Small intestine (tissue), 7 donors: Measurements from ENCODE around the gene OR52E4. TPM values are rescaled to one million over a fixed set of nuclear protein-coding genes. Genes with fewer than 3 reads are reported as not detected.

ENCODE experiments used
- DNase-seq, 2 donors: peaks; one replicate each; pipeline versions ENCODE4 v3.0.0 to v3.0.0-alpha.2; 2013
- FAIRE-seq: peaks from 2 replicates; lab custom pipeline; 2012; peaks lifted over from hg19 to GRCh38; lab: Jason Lieb, UNC
- H3K27ac ChIP-seq, 3 donors: one replicate each; pipeline ENCODE4 v1.5.1; 2013; ENCODE audit warnings: low read length in 2 of 3, mild to moderate bottlenecking in 2 of 3, control low read depth in 1 of 3, inconsistent platforms in 1 of 3, low read depth in 1 of 3, moderate library complexity in 1 of 3
- H3K27me3 ChIP-seq, 3 donors: one replicate each; pipeline ENCODE4 v1.6.1; 2013; ENCODE audit warnings: low read length in 3 of 3, inconsistent platforms in 1 of 3; ENCODE audit not compliant: control insufficient read depth in 3 of 3, insufficient read depth in 3 of 3
- H3K36me3 ChIP-seq, 3 donors: one replicate each; pipeline ENCODE4 v1.6.1; 2013; ENCODE audit warnings: low read length in 3 of 3, inconsistent platforms in 1 of 3, low read depth in 1 of 3, mild to moderate bottlenecking in 1 of 3, moderate library complexity in 1 of 3; ENCODE audit not compliant: control insufficient read depth in 3 of 3, insufficient read depth in 2 of 3
- H3K4me1 ChIP-seq, 3 donors: one replicate each; pipeline ENCODE4 v1.6.1; 2013; ENCODE audit warnings: low read length in 2 of 3, inconsistent platforms in 1 of 3, low read depth in 1 of 3, mild to moderate bottlenecking in 1 of 3, moderate library complexity in 1 of 3; ENCODE audit not compliant: control insufficient read depth in 3 of 3, insufficient read depth in 2 of 3
- H3K4me3 ChIP-seq, 3 donors: one replicate each; pipeline ENCODE4 v1.5.1; 2013; ENCODE audit warnings: low read length in 3 of 3, control low read depth in 1 of 3, inconsistent platforms in 1 of 3, low read depth in 1 of 3, mild to moderate bottlenecking in 1 of 3, moderate library complexity in 1 of 3
- H3K9me3 ChIP-seq, 2 donors: one replicate each; pipeline ENCODE4 v1.6.1; 2013; ENCODE audit warnings: low read depth in 1 of 2, low read length in 1 of 2; ENCODE audit not compliant: control insufficient read depth in 2 of 2, insufficient read depth in 1 of 2
- WGBS, 3 donors: extraction: QIAGEN DNeasy Blood & Tissue Kit; methylation state at CpG; one replicate each; pipeline ENCODE4 v1.1.7; 2013; 5-methylcytosine and 5-hydroxymethylcytosine counted together
- polyA plus RNA-seq, 4 donors: library from polyadenylated mRNA; stranded (reverse) in 3 of 4; unstranded in 1 of 4; fragments of 200-250 nt in 3 of 4; fragments of 120-200 nt in 1 of 4; gene quantifications; one replicate each; pipeline versions ENCODE4 v1.2.1 to v1.2.3, GENCODE V29; 2013
- donor health status: healthy with polysubstance abuse.
- donor health status: control.
- donor health status: control.
- donor health status: Bipolar disorder and iron deficiency.
- donor health status: healthy.

The OR52E4 gene
- polyA plus RNA-seq, 4 donors = not detected

GRCh38 chr11:5931061-5931460 lies 50.6 kb downstream of the OR52E4 start:
- no peak for DNase-seq
- WGBS, 3 donors = 94 to 95% (median 94%) methylated on average over 8 of the region's 8 CpGs
- no peaks in the 10 kb centered on the region for H3K4me1 ChIP-seq
- no peaks in the 10 kb centered on the region for H3K27me3 ChIP-seq
- no peak overlapping the region for H3K27ac ChIP-seq
- H3K9me3 ChIP-seq = peaks cover 0 to 62% of the 10 kb centered on the region in 2 donors
- no peak for FAIRE-seq
- no peak overlapping the region for H3K4me3 ChIP-seq
- H3K36me3 ChIP-seq = no peaks in the 10 kb centered on the region

DNA sequence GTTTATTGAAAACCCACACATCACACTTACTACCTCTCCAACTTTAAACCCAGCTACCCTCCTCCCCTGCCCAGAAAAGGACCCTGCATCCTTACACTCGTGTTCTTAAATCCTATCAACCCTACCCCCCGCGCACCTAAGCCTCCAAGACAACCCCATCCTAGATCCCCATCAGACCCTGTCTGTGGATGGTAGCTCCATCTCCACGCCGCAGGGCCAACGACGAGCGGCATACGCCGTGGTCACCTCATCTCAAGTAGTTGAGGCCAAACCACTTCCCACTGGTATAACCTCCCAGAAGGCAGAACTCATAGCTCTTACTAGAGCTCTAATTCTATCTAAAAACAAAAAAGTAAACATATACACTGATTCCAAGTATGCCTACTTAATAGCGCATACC lies 52.2 kb downstream of the OR52E4 start:
- no peaks in the 10 kb centered on the region for H3K36me3 ChIP-seq
- no peak overlapping the region for H3K27ac ChIP-seq
- no peaks in the 10 kb centered on the region for H3K4me1 ChIP-seq
- FAIRE-seq = no peak
- H3K27me3 ChIP-seq = no peaks in the 10 kb centered on the region
- no peak overlapping the region for H3K4me3 ChIP-seq
- 93 to 95% (median 94%) methylated on average over 11 of the region's 11 CpGs for WGBS, 3 donors
- DNase-seq = no peak
- peaks cover 0 to 78% of the 10 kb centered on the region in 2 donors for H3K9me3 ChIP-seq

DNA sequence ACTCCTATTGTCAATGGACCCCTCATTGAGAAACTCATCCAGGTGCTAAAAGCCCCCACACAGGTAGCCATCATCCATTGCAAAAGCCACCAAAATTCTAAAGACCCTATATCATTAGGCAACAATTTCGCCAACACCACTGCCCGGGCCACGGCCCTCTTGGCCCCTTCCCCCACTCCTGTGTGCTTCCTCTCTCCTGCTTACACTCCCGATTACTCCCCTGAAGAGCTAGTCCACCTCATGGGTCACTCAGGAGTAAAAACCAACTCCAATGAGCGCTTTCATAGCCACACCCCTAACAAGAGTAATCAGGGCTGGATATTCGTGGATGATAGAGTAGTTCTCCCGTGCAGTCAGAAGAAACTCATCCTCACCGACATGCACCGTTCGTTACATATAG lies 52.7 kb downstream of the OR52E4 start:
- Histone ChIP-seq H3K9me3 (peaks cover 0 to 80% of the 10 kb centered on the region in 2 donors), H3K4me1 (no peaks in the 10 kb centered on the region), H3K36me3 (no peaks in the 10 kb centered on the region), H3K27me3 (no peaks in the 10 kb centered on the region), H3K27ac (no peak overlapping the region), H3K4me3 (no peak overlapping the region)
- no peak for DNase-seq
- no peak for FAIRE-seq
- 91 to 93% (median 91%) methylated on average over 10 of the region's 10 CpGs for WGBS, 3 donors

Other genes with a start within 250 kb of the OR52E4 start
- 10 to 100 TPM in 3 of 4 donors, 1 to 10 TPM in 1; 6.5 to 22.0 (median 11.5) TPM for gene TRIM5, start 195.6 kb upstream of the OR52E4 start, polyA plus RNA-seq
- gene TRIM22, start 190.8 kb upstream of the OR52E4 start, polyA plus RNA-seq = 10 to 100 TPM in 3 of 4 donors, 1 to 10 TPM in 1; 7.4 to 19.2 (median 10.9) TPM
- gene OR56B1, start 144.2 kb upstream of the OR52E4 start, polyA plus RNA-seq = under 1 TPM in 1 of 4 donors, not detected in 3; 0.03 TPM
- gene OR52N4, start 126.4 kb upstream of the OR52E4 start, polyA plus RNA-seq = under 1 TPM in 1 of 4 donors, not detected in 3; 0.06 TPM
- not detected for gene OR52N5, start 97.3 kb upstream of the OR52E4 start, polyA plus RNA-seq
- gene OR52N1, start 89.4 kb upstream of the OR52E4 start, polyA plus RNA-seq = not detected
- gene OR52N2, start 71.7 kb upstream of the OR52E4 start, polyA plus RNA-seq = under 1 TPM in 1 of 4 donors, not detected in 3; 0.12 TPM
- gene OR52E6, start 38.7 kb upstream of the OR52E4 start, polyA plus RNA-seq = not detected
- gene OR52E8, start 22.9 kb upstream of the OR52E4 start, polyA plus RNA-seq = not detected
- gene OR52E5, start 12.6 kb downstream of the OR52E4 start, polyA plus RNA-seq = not detected
- not detected for gene OR56A3, start 61.6 kb downstream of the OR52E4 start, polyA plus RNA-seq
- not detected for gene OR56A5, start 87.9 kb downstream of the OR52E4 start, polyA plus RNA-seq
- not detected for gene OR52L1, start 106.4 kb downstream of the OR52E4 start, polyA plus RNA-seq
- gene OR56A4, start 126.3 kb downstream of the OR52E4 start, polyA plus RNA-seq = under 1 TPM in 1 of 4 donors, not detected in 3; 0.01 TPM
- gene OR56A1, start 150.1 kb downstream of the OR52E4 start, polyA plus RNA-seq = under 1 TPM in 1 of 4 donors, not detected in 3; under 0.01 TPM
- under 1 TPM in 1 of 4 donors, not detected in 3; 0.31 TPM for gene OR56B4, start 227.1 kb downstream of the OR52E4 start, polyA plus RNA-seq